HL-60 (cell line): ENCODE measurements around the gene LARP4.

Source experiments
- CTCF ChIP-seq: IDR thresholded peaks from one replicate; pipeline ENCODE4 v1.5.1; 2011; ENCODE audit warnings: low read length, control low read depth, inconsistent platforms; ENCODE audit not compliant: insufficient read depth
- POLR2AphosphoS5 ChIP-seq: IDR thresholded peaks from 2 replicates; pipeline ENCODE4 v1.6.1; 2012; ENCODE audit warnings: low read depth
- REST ChIP-seq: IDR thresholded peaks from 2 replicates; pipeline ENCODE4 v1.6.1; 2012; ENCODE audit warnings: low read depth; ENCODE audit not compliant: insufficient replicate concordance

- TF ChIP-seq CTCF: no peak
- TF ChIP-seq POLR2AphosphoS5: no peak
- TF ChIP-seq REST: no peak
Observed at GRCh38 chr12:50518090-50518489, 117.4 kb downstream of the LARP4 start.
